ENCODE results near the gene ZNF268.

ZNF268 gene

DNA sequence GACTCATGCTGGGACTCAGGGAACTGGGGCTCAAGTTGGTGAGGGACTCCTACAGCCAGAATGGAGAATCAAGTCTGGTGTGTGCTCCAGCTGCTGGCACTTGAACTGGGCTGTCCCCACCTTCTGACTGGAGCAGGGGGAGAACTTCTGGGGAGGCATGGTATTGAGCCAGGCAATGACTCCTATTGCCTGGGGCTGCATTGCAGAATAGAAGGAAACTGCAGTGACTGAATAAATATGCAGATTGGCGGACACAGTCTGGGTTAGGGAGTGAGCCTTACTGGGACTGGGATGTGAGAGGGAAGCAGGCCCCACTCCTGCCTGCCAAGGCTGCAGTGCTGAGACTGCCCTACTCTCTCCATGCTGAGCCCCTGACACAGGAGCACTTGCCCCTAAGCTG, 8.8 kb upstream of the ZNF268 start:
- TF ChIP-seq, protein P1, sequence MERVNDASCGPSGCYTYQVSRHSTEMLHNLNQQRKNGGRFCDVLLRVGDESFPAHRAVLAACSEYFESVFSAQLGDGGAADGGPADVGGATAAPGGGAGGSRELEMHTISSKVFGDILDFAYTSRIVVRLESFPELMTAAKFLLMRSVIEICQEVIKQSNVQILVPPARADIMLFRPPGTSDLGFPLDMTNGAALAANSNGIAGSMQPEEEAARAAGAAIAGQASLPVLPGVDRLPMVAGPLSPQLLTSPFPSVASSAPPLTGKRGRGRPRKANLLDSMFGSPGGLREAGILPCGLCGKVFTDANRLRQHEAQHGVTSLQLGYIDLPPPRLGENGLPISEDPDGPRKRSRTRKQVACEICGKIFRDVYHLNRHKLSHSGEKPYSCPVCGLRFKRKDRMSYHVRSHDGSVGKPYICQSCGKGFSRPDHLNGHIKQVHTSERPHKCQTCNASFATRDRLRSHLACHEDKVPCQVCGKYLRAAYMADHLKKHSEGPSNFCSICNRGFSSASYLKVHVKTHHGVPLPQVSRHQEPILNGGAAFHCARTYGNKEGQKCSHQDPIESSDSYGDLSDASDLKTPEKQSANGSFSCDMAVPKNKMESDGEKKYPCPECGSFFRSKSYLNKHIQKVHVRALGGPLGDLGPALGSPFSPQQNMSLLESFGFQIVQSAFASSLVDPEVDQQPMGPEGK (CRISPR knock-in tag; IDR thresholded peaks at IDR 0.05; ENCODE audit: borderline replicate concordance) = no peak
- TF ChIP-seq ZC3H10 (CRISPR knock-in tag; IDR thresholded peaks at IDR 0.05) = no peak
- no peak for TF ChIP-seq TOX (CRISPR knock-in tag; IDR thresholded peaks at IDR 0.05; ENCODE audit: borderline replicate concordance)
- TF ChIP-seq TCF4 (CRISPR knock-in tag; IDR thresholded peaks at IDR 0.05; ENCODE audit: borderline replicate concordance) = no peak
- TF ChIP-seq ZNF8 (CRISPR knock-in tag; IDR thresholded peaks at IDR 0.05) = no peak
- ATAC-seq = no peak

DNA sequence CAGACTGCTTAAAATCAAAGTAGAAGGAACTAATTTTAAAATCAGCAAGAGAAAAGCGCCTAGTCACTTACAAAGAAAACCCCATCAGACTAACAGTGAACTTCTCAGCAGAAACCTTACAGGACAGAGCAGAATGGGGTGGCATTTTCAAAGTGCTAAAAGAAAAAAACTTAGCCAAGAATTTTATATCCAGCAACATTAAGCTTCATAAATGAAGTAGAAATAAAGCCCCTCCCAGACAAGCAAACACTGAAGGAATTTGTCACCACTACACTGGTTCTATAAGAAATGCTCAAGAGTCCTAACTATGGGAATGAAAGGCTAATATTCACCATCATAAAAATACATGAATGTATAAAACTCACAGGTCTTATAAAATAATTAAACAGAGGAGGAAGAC, 6.4 kb upstream of the ZNF268 start:
- no peak for ATAC-seq
- TF ChIP-seq, protein P1 (CRISPR knock-in tag; IDR thresholded peaks at IDR 0.05; ENCODE audit: borderline replicate concordance) = no peak
- TF ChIP-seq RARB (CRISPR knock-in tag; IDR thresholded peaks at IDR 0.05) (no peak), BACH2 (CRISPR knock-in tag; IDR thresholded peaks at IDR 0.05; ENCODE audit: borderline replicate concordance) (no peak)
- TF ChIP-seq, protein P2, sequence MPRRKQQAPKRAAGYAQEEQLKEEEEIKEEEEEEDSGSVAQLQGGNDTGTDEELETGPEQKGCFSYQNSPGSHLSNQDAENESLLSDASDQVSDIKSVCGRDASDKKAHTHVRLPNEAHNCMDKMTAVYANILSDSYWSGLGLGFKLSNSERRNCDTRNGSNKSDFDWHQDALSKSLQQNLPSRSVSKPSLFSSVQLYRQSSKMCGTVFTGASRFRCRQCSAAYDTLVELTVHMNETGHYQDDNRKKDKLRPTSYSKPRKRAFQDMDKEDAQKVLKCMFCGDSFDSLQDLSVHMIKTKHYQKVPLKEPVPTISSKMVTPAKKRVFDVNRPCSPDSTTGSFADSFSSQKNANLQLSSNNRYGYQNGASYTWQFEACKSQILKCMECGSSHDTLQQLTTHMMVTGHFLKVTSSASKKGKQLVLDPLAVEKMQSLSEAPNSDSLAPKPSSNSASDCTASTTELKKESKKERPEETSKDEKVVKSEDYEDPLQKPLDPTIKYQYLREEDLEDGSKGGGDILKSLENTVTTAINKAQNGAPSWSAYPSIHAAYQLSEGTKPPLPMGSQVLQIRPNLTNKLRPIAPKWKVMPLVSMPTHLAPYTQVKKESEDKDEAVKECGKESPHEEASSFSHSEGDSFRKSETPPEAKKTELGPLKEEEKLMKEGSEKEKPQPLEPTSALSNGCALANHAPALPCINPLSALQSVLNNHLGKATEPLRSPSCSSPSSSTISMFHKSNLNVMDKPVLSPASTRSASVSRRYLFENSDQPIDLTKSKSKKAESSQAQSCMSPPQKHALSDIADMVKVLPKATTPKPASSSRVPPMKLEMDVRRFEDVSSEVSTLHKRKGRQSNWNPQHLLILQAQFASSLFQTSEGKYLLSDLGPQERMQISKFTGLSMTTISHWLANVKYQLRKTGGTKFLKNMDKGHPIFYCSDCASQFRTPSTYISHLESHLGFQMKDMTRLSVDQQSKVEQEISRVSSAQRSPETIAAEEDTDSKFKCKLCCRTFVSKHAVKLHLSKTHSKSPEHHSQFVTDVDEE (CRISPR knock-in tag; IDR thresholded peaks at IDR 0.05) = no peak

DNA sequence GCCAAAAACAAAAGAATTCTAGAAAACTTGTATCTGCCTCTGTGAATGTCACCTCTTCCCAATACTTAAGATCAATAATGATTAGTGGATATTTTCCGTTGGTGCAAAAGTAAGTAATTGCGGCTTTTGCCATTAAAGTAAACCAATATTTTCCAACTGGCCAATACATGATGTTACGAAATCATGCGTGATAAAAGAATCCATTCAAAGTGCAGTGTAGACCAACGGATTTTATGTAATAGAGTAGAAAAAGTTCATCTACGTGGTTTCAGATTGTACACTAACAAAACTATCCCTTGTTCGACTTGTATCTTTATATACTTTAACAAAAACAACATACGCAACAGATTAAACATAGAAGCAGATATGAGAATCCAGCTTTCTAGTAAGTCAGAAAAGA, 626 bp upstream of the ZNF268 start:
- TF ChIP-seq ARNTL (CRISPR knock-in tag; IDR thresholded peaks at IDR 0.05; ENCODE audit: borderline replicate concordance, low read depth) (no peak), PPARA (CRISPR knock-in tag; IDR thresholded peaks at IDR 0.05; ENCODE audit: borderline replicate concordance) (no peak), CSDC2 (CRISPR knock-in tag; IDR thresholded peaks at IDR 0.05) (no peak), OSR1 (CRISPR knock-in tag; IDR thresholded peaks at IDR 0.05) (no peak), BACH2 (CRISPR knock-in tag; IDR thresholded peaks at IDR 0.05; ENCODE audit: borderline replicate concordance) (no peak), TOX (CRISPR knock-in tag; IDR thresholded peaks at IDR 0.05; ENCODE audit: borderline replicate concordance) (no peak), ESRRG (CRISPR knock-in tag; IDR thresholded peaks at IDR 0.05) (no peak), ZNF565 (CRISPR knock-in tag; conservative IDR thresholded peaks at IDR 0.05; ENCODE audit: low read depth) (no peak), ZNF8 (CRISPR knock-in tag; IDR thresholded peaks at IDR 0.05) (no peak), SNAI2 (CRISPR knock-in tag; IDR thresholded peaks at IDR 0.05) (no peak), GLIS3 (CRISPR knock-in tag; IDR thresholded peaks at IDR 0.05) (no peak), TCF4 (CRISPR knock-in tag; IDR thresholded peaks at IDR 0.05; ENCODE audit: borderline replicate concordance) (no peak), RARB (CRISPR knock-in tag; IDR thresholded peaks at IDR 0.05) (no peak)
- TF ChIP-seq, protein P3, sequence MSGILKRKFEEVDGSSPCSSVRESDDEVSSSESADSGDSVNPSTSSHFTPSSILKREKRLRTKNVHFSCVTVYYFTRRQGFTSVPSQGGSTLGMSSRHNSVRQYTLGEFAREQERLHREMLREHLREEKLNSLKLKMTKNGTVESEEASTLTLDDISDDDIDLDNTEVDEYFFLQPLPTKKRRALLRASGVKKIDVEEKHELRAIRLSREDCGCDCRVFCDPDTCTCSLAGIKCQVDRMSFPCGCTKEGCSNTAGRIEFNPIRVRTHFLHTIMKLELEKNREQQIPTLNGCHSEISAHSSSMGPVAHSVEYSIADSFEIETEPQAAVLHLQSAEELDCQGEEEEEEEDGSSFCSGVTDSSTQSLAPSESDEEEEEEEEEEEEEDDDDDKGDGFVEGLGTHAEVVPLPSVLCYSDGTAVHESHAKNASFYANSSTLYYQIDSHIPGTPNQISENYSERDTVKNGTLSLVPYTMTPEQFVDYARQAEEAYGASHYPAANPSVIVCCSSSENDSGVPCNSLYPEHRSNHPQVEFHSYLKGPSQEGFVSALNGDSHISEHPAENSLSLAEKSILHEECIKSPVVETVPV (CRISPR knock-in tag; IDR thresholded peaks at IDR 0.05) = no peak
- TF ChIP-seq, protein P1 (CRISPR knock-in tag; IDR thresholded peaks at IDR 0.05; ENCODE audit: borderline replicate concordance) = no peak
- TF ChIP-seq, protein P4, sequence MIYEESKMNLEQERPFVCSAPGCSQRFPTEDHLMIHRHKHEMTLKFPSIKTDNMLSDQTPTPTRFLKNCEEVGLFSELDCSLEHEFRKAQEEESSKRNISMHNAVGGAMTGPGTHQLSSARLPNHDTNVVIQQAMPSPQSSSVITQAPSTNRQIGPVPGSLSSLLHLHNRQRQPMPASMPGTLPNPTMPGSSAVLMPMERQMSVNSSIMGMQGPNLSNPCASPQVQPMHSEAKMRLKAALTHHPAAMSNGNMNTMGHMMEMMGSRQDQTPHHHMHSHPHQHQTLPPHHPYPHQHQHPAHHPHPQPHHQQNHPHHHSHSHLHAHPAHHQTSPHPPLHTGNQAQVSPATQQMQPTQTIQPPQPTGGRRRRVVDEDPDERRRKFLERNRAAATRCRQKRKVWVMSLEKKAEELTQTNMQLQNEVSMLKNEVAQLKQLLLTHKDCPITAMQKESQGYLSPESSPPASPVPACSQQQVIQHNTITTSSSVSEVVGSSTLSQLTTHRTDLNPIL (CRISPR knock-in tag; IDR thresholded peaks at IDR 0.05; ENCODE audit: low read depth) = no peak
- ATAC-seq = no peak
